Stomach (tissue), 4 donors: ENCODE measurements around the gene CALR.

ENCODE experiments used
- EP300 ChIP-seq: sonication (generic); formaldehyde crosslinking; IDR thresholded peaks from one replicate; pipeline ENCODE4 v1.6.1; 2017; ENCODE audit warnings: antibody characterized with exemption
- POLR2A ChIP-seq, 4 donors: fragments of 450-650 bp; IDR thresholded peaks; one replicate each; pipeline ENCODE4 v1.6.1; 2016; ENCODE audit warnings: antibody characterized with exemption in 4 of 4, control low read depth in 2 of 4, mild to moderate bottlenecking in 1 of 4, moderate library complexity in 1 of 4
- TF ChIP-seq, protein P1 (sequence below), 7 experiments: fragments of 450-650 bp in 4 of 7; fragments of 200-600 bp in 3 of 7; sonication (generic) in 3 of 7; IDR thresholded peaks; one replicate each; pipeline ENCODE4 v1.5.1; 2016 to 2019; ENCODE audit warnings: antibody characterized with exemption in 7 of 7, control low read depth in 2 of 7, mild to moderate bottlenecking in 1 of 7

DNA sequence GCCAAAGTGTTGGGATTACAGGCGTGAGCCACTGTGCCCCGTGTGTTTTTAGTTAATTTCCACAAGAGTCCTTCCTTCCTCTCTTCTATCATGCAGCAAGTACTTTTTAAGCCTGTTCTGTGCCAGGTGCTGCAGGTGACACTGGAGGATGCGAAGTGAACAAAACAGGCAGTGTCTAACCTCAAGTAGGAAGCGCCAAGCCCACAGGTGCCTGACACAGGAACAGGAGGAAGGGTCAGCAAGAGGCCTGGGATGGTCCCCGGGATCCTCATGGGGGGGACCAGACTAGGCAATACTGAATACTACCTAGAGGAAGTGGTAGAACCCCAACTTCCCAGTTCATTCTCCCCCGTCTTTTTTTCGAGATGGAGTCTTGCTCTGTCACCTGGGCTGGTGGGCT, 1.8 kb upstream of the CALR start:
- TF ChIP-seq POLR2A (IDR thresholded peaks at IDR 0.05), result no peak
- TF ChIP-seq, protein P1, sequence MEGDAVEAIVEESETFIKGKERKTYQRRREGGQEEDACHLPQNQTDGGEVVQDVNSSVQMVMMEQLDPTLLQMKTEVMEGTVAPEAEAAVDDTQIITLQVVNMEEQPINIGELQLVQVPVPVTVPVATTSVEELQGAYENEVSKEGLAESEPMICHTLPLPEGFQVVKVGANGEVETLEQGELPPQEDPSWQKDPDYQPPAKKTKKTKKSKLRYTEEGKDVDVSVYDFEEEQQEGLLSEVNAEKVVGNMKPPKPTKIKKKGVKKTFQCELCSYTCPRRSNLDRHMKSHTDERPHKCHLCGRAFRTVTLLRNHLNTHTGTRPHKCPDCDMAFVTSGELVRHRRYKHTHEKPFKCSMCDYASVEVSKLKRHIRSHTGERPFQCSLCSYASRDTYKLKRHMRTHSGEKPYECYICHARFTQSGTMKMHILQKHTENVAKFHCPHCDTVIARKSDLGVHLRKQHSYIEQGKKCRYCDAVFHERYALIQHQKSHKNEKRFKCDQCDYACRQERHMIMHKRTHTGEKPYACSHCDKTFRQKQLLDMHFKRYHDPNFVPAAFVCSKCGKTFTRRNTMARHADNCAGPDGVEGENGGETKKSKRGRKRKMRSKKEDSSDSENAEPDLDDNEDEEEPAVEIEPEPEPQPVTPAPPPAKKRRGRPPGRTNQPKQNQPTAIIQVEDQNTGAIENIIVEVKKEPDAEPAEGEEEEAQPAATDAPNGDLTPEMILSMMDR (IDR thresholded peaks at IDR 0.05), result no peak
- no peak for TF ChIP-seq EP300
